Measurements from ENCODE around the gene DUS2. TPM values are rescaled to one million over a fixed set of nuclear protein-coding genes. Genes with fewer than 3 reads are reported as not detected.

DUS2 gene
- total and polyA plus RNA-seq, 8 donors, result 13.9 to 22.4 (median 16.6) TPM

- intact Hi-C loops (cut with DNase I), result no loop called here
- no peaks in the 10 kb centered on the region for H3K27me3 ChIP-seq
- H3K4me1 ChIP-seq, result peaks cover 17 to 60% of the 10 kb centered on the region in 2 donors
- no peaks in the 10 kb centered on the region for H3K9me3 ChIP-seq
- peaks cover 3 to 65% of the 10 kb centered on the region in 2 donors for H3K36me3 ChIP-seq
- ATAC-seq (peak; percentile 32), DNase-seq (peak in 2 of 4 donors; percentile 61 to 65)
- TF ChIP-seq CTCF (IDR thresholded peaks at IDR 0.05), result no peak
- no peak overlapping the region for H3K4me3 ChIP-seq
- H3K27ac ChIP-seq, result peak overlapping the region in 1 of 2 donors; percentile 57
These were observed 46.6 kb downstream of the DUS2 start for GRCh38 chr16:68069511-68070248.

GRCh38 chr16:68070249-68070730 is 47.2 kb downstream of the DUS2 start:
- ATAC-seq, result no peak
- Histone ChIP-seq H3K4me1 (peaks cover 14 to 60% of the 10 kb centered on the region in 2 donors), H3K27ac (peak overlapping the region in 1 of 2 donors; percentile 57), H3K4me3 (no peak overlapping the region), H3K27me3 (no peaks in the 10 kb centered on the region), H3K9me3 (no peaks in the 10 kb centered on the region), H3K36me3 (peaks cover 3 to 71% of the 10 kb centered on the region in 2 donors)
- no peak for TF ChIP-seq CTCF (IDR thresholded peaks at IDR 0.05)
- intact Hi-C loops (cut with DNase I), result no loop called here
- peak in 1 of 4 donors; percentile 27 for DNase-seq

- Histone ChIP-seq H3K4me1 (peaks cover 14 to 53% of the 10 kb centered on the region in 2 donors), H3K36me3 (peaks cover 3 to 78% of the 10 kb centered on the region in 2 donors), H3K9me3 (no peaks in the 10 kb centered on the region), H3K27ac (peak overlapping the region in 1 of 2 donors; percentile 57), H3K27me3 (no peaks in the 10 kb centered on the region), H3K4me3 (no peak overlapping the region)
- ATAC-seq (no peak), DNase-seq (peak in 1 of 4 donors; percentile 4)
- TF ChIP-seq CTCF (IDR thresholded peaks at IDR 0.05), result no peak
- intact Hi-C loops (cut with DNase I), result no loop called here
These were observed 47.9 kb downstream of the DUS2 start for GRCh38 chr16:68070806-68071517.

GRCh38 chr16:68071518-68071901 is 48.4 kb downstream of the DUS2 start:
- Histone ChIP-seq H3K9me3 (no peaks in the 10 kb centered on the region), H3K36me3 (peaks cover 3 to 82% of the 10 kb centered on the region in 2 donors), H3K4me3 (no peak overlapping the region), H3K4me1 (peaks cover 14 to 49% of the 10 kb centered on the region in 2 donors), H3K27me3 (no peaks in the 10 kb centered on the region), H3K27ac (no peak overlapping the region)
- intact Hi-C loops (cut with DNase I), result no loop called here
- TF ChIP-seq CTCF (IDR thresholded peaks at IDR 0.05), result no peak
- DNase-seq, result no peak
- ATAC-seq, result no peak
